CD4-positive, alpha-beta T cell treated with Interleukin-17A for 4 hours (primary cell): ENCODE data around the gene SLC3A2.
"Not testable (repeated sequence)": the region's sequence is repeated elsewhere in the genome, so short reads cannot be mapped to it uniquely, and the experiment has no call there.

ENCODE experiments used
- DNase-seq: peaks from one replicate; pipeline ENCODE4 v3.0.0-alpha.2; 2020; ENCODE audit warnings: mixed read lengths

Gene SLC3A2

GRCh38 chr11:62853279-62853965, 27.3 kb upstream of the SLC3A2 start:
- DNase-seq = no peak

- no peak for DNase-seq
These were observed 26.5 kb upstream of the SLC3A2 start for GRCh38 chr11:62854013-62854824.

GRCh38 chr11:62854825-62855570, 25.7 kb upstream of the SLC3A2 start:
- DNase-seq = no peak

- peak; percentile 99 for DNase-seq
These were observed 24.9 kb upstream of the SLC3A2 start for GRCh38 chr11:62855571-62856332.

- DNase-seq = peak; percentile 20
These were observed 24.3 kb upstream of the SLC3A2 start for GRCh38 chr11:62856333-62856895.

GRCh38 chr11:62857541-62857982, 23.1 kb upstream of the SLC3A2 start:
- no peak for DNase-seq

GRCh38 chr11:62858201-62858600, 22.5 kb upstream of the SLC3A2 start:
- no peak for DNase-seq

GRCh38 chr11:62859281-62859703, 21.4 kb upstream of the SLC3A2 start:
- DNase-seq = not testable (repeated sequence)

GRCh38 chr11:62860835-62861563, 19.7 kb upstream of the SLC3A2 start:
- DNase-seq = no peak

- DNase-seq = not testable (repeated sequence)
These were observed 19.0 kb upstream of the SLC3A2 start for GRCh38 chr11:62861564-62862192.

- no peak for DNase-seq
These were observed 16.9 kb upstream of the SLC3A2 start for GRCh38 chr11:62863687-62864335.

- no peak for DNase-seq
These were observed 15.1 kb upstream of the SLC3A2 start for GRCh38 chr11:62865635-62866034.

GRCh38 chr11:62874851-62875250, 5.8 kb upstream of the SLC3A2 start:
- no peak for DNase-seq

GRCh38 chr11:62875698-62876478, 4.8 kb upstream of the SLC3A2 start:
- DNase-seq = no peak

- no peak for DNase-seq
These were observed 4.0 kb upstream of the SLC3A2 start for GRCh38 chr11:62876712-62877111.

GRCh38 chr11:62879235-62879978, 1.3 kb upstream of the SLC3A2 start:
- DNase-seq = no peak

- DNase-seq = no peak
These were observed 379 bp upstream of the SLC3A2 start for GRCh38 chr11:62880231-62880802.
